Mucosa of descending colon (tissue), 3 donors: ENCODE results near the gene KIF12. TPM values are rescaled to one million over a fixed set of nuclear protein-coding genes. Genes with fewer than 3 reads are reported as not detected.

ENCODE experiments used
- ATAC-seq: fragments of 200-7000 bp; cut with Tn5 transposase; one replicate; pipeline ENCODE4 v1.9.1; 2020; ENCODE audit warnings: mild to moderate bottlenecking, moderate library complexity
- DNase-seq, 3 donors: peaks; one replicate each; pipeline ENCODE4 v3.0.0-alpha.2; 2020
- H3K36me3 ChIP-seq: fragments of 200-600 bp; one replicate; pipeline ENCODE4 v1.8.0; 2021; ENCODE audit warnings: low read depth, mild to moderate bottlenecking
- H3K4me1 ChIP-seq: fragments of 200-600 bp; one replicate; pipeline ENCODE4 v1.8.0; 2021; ENCODE audit warnings: low read depth, mild to moderate bottlenecking
- H3K4me3 ChIP-seq: fragments of 200-600 bp; one replicate; pipeline ENCODE4 v1.8.0; 2021; ENCODE audit warnings: mild to moderate bottlenecking
- H3K9me3 ChIP-seq: fragments of 200-600 bp; one replicate; pipeline ENCODE4 v1.8.0; 2021; ENCODE audit warnings: mild to moderate bottlenecking
- intact Hi-C, 2 donors: fragments of 100-400 bp; cut with DNase I in 1 of 2; cut with micrococcal nuclease in 1 of 2; formaldehyde crosslinking; loops; one replicate each; pipeline versions ENCODE4 v1.11.0 to v1.11.1; 2022; cut with DNase I, micrococcal nuclease
- total RNA-seq, 3 donors: library from RNA; stranded (reverse); fragmentation: NEBNext Ultra II Directional in 2 of 3; extraction: Animal tissue kit (Norgen Biotek cat#: 25700) in 2 of 3; gene quantifications; one replicate each; pipeline versions ENCODE4 v1.2.1 to v1.2.4, GENCODE V29; 2021 to 2023
- TF ChIP-seq, protein P1 (sequence below): fragments of 200-600 bp; IDR thresholded peaks from one replicate; pipeline ENCODE4 v1.8.0; 2022; ENCODE audit warnings: antibody characterized with exemption, mild to moderate bottlenecking
- donor health status: DM: no; HTN: no; CAD: no; lungs with moderate emphysema.
- donor health status: DM: no; HTN: no; CAD: no.
- donor health status: DM: no; HTN: yes; CAD: no.

Gene KIF12
- total RNA-seq, 3 donors from 2014 or later, result 12.3 to 36.9 (median 13.6) TPM

- no peaks in the 10 kb centered on the region for H3K9me3 ChIP-seq
- DNase-seq (no peak), ATAC-seq (no peak)
- TF ChIP-seq, protein P1, sequence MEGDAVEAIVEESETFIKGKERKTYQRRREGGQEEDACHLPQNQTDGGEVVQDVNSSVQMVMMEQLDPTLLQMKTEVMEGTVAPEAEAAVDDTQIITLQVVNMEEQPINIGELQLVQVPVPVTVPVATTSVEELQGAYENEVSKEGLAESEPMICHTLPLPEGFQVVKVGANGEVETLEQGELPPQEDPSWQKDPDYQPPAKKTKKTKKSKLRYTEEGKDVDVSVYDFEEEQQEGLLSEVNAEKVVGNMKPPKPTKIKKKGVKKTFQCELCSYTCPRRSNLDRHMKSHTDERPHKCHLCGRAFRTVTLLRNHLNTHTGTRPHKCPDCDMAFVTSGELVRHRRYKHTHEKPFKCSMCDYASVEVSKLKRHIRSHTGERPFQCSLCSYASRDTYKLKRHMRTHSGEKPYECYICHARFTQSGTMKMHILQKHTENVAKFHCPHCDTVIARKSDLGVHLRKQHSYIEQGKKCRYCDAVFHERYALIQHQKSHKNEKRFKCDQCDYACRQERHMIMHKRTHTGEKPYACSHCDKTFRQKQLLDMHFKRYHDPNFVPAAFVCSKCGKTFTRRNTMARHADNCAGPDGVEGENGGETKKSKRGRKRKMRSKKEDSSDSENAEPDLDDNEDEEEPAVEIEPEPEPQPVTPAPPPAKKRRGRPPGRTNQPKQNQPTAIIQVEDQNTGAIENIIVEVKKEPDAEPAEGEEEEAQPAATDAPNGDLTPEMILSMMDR, result no peak
- H3K4me1 ChIP-seq, result peaks cover 4% of the 10 kb centered on the region
- H3K36me3 ChIP-seq, result no peaks in the 10 kb centered on the region
- no peak overlapping the region for H3K4me3 ChIP-seq
- intact Hi-C loops, result no loop called here
Measured at GRCh38 chr9:114117614-114117995, 18.5 kb upstream of the KIF12 start.

GRCh38 chr9:114116126-114116747 lies 17.1 kb upstream of the KIF12 start:
- Histone ChIP-seq H3K4me3 (no peak overlapping the region), H3K9me3 (no peaks in the 10 kb centered on the region), H3K4me1 (peaks cover 4% of the 10 kb centered on the region), H3K36me3 (no peaks in the 10 kb centered on the region)
- ATAC-seq (no peak), DNase-seq (no peak)
- TF ChIP-seq, protein P1, result no peak
- intact Hi-C loops, result no loop called here

- TF ChIP-seq, protein P1, result no peak
- ATAC-seq, result no peak
- Histone ChIP-seq H3K4me3 (no peak overlapping the region), H3K9me3 (no peaks in the 10 kb centered on the region), H3K4me1 (peaks cover 4% of the 10 kb centered on the region), H3K36me3 (no peaks in the 10 kb centered on the region)
- intact Hi-C loops, result no loop called here
- no peak for DNase-seq
Measured at GRCh38 chr9:114115654-114116125, 16.6 kb upstream of the KIF12 start.

DNA sequence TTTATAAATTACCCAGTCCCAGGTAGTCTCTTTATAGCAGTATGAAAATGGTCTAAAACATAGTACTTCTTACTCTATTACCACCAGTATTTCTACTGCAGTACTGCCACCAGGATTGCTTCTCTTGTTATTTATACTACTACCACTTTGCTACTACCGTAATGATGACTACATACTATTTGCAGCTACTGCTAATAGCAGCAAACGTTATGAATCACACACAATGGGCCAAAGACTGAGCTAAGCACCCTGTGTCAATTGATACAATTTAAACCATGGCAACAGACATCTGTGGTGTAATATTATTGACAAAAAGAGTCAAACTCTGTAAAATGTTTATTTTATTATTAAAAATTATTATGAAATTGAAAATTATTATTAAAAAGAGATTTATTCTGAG lies 15.3 kb upstream of the KIF12 start:
- H3K4me3 ChIP-seq, result no peak overlapping the region
- no peak for DNase-seq
- H3K4me1 ChIP-seq, result peaks cover 4% of the 10 kb centered on the region
- H3K9me3 ChIP-seq, result no peaks in the 10 kb centered on the region
- no peak for ATAC-seq
- TF ChIP-seq, protein P1, result no peak
- intact Hi-C loops, result no loop called here
- H3K36me3 ChIP-seq, result no peaks in the 10 kb centered on the region

- H3K36me3 ChIP-seq, result no peaks in the 10 kb centered on the region
- ATAC-seq (peak; percentile 69), DNase-seq (peak; percentile 78 to 79 (median 79))
- TF ChIP-seq, protein P1, result no peak
- H3K9me3 ChIP-seq, result no peaks in the 10 kb centered on the region
- peaks cover 4% of the 10 kb centered on the region for H3K4me1 ChIP-seq
- intact Hi-C loops, result no loop called here
- no peak overlapping the region for H3K4me3 ChIP-seq
Measured at GRCh38 chr9:114112778-114113584, 13.9 kb upstream of the KIF12 start.
